HepG2 (cell line): ENCODE results near the gene ITGB5. TPM values are rescaled to one million over a fixed set of nuclear protein-coding genes. Genes with fewer than 3 reads are reported as not detected.

Experiments
- DNMT3B ChIP-seq: conservative IDR thresholded peaks from 2 replicates; pipeline ENCODE4 v1.6.1; 2016; ENCODE audit warnings: missing biosample characterization, control low read depth
- HOXA5 ChIP-seq: sonication (generic); formaldehyde crosslinking; IDR thresholded peaks from 2 replicates; pipeline ENCODE4 v1.4.0; 2020; ENCODE audit warnings: missing genetic modification reagents
- MIER2 ChIP-seq: IDR thresholded peaks from 2 replicates; pipeline ENCODE4 v1.6.1; 2016; ENCODE audit warnings: missing biosample characterization, missing genetic modification reagents
- SP4 ChIP-seq: sonication (generic); formaldehyde crosslinking; IDR thresholded peaks from 2 replicates; pipeline ENCODE4 v1.8.1; 2023; ENCODE audit warnings: mild to moderate bottlenecking, missing genetic modification reagents
- ZNF143 ChIP-seq: sonication (generic); formaldehyde crosslinking; IDR thresholded peaks from 2 replicates; pipeline ENCODE4 v1.4.0; 2020; ENCODE audit warnings: missing genetic modification reagents
- ZNF776 ChIP-seq: sonication (generic); formaldehyde crosslinking; IDR thresholded peaks from 2 replicates; pipeline ENCODE4 v1.4.0; 2020; ENCODE audit warnings: mild to moderate bottlenecking, missing genetic modification reagents
- polyA plus RNA-seq, 8 experiments: library from polyadenylated mRNA; depleted of rRNA in 3 of 8; stranded (reverse) in 7 of 8; unstranded in 1 of 8; fragments of >200 nt; fragmentation: Illumina TruSeq in 4 of 8; extraction: Trizol in 4 of 8; gene quantifications; 2 replicates each; pipeline versions ENCODE4 v1.2.1 to v1.2.3, GENCODE V29; 2011 to 2016; ENCODE audit warnings: low read depth in 4 of 8, missing spikeins in 1 of 8, mixed read lengths in 1 of 8; ENCODE audit not compliant: insufficient read depth in 1 of 8
- total RNA-seq, 5 experiments: library from RNA; depleted of rRNA; stranded (reverse); fragments of >200 nt; fragmentation: Illumina TruSeq; extraction: Trizol; gene quantifications; 2 replicates each; pipeline ENCODE4 v1.2.3, GENCODE V29; 2016; ENCODE audit warnings: low read depth in 1 of 5
- TF ChIP-seq, protein P1 (sequence below): sonication (generic); formaldehyde crosslinking; IDR thresholded peaks from 2 replicates; pipeline ENCODE4 v1.4.0; 2020; ENCODE audit warnings: missing genetic modification reagents, mild to moderate bottlenecking, borderline replicate concordance
- TF ChIP-seq, protein P2 (sequence below): sonication (generic); formaldehyde crosslinking; IDR thresholded peaks from 2 replicates; pipeline ENCODE4 v1.4.0; 2020; ENCODE audit warnings: mild to moderate bottlenecking, missing genetic modification reagents
- TF ChIP-seq, protein P3 (sequence below): sonication (generic); formaldehyde crosslinking; IDR thresholded peaks from 2 replicates; pipeline ENCODE4 v1.8.1; 2023; ENCODE audit warnings: mild to moderate bottlenecking, inconsistent platforms, moderate library complexity, missing genetic modification reagents, borderline replicate concordance

Gene ITGB5
- total and polyA plus RNA-seq, 2 of the 13 experiments (the other 11 are each of a cell fraction or from before 2014, with no cell fraction given) = 74.1 to 343 TPM

DNA sequence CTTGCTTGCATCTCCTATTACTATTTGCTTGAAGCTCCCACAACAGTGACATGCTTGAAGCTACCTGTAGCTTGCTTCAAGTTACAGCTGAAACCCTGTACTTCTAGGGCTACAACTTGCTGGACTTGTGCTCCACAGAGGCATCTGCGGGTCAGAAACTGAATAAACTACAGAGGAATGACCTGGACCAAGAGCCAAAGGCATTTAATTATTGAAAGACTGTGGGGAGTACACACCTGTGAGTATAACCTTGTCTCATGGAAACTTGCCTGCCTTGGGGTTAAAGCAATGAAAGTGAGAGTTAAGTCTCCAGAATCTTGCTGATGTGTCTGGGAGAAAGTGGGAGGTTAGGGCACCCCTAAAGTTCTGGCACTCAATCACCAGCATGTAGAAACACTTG, 87.1 kb downstream of the ITGB5 start (continued):
- TF ChIP-seq, protein P1, sequence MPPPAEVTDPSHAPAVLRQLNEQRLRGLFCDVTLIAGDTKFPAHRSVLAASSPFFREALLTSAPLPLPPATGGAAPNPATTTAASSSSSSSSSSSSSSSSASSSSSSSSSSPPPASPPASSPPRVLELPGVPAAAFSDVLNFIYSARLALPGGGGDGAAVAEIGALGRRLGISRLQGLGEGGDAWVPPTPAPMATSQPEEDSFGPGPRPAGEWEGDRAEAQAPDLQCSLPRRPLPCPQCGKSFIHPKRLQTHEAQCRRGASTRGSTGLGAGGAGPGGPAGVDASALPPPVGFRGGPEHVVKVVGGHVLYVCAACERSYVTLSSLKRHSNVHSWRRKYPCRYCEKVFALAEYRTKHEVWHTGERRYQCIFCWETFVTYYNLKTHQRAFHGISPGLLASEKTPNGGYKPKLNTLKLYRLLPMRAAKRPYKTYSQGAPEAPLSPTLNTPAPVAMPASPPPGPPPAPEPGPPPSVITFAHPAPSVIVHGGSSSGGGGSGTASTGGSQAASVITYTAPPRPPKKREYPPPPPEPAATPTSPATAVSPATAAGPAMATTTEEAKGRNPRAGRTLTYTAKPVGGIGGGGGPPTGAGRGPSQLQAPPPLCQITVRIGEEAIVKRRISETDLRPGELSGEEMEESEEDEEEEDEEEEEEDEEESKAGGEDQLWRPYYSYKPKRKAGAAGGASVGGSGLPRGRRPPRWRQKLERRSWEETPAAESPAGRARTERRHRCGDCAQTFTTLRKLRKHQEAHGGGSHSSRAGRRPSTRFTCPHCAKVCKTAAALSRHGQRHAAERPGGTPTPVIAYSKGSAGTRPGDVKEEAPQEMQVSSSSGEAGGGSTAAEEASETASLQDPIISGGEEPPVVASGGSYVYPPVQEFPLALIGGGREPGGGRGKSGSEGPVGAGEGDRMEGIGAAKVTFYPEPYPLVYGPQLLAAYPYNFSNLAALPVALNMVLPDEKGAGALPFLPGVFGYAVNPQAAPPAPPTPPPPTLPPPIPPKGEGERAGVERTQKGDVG (CRISPR knock-in tag) = no peak
- TF ChIP-seq SP4 (no peak), HOXA5 (CRISPR knock-in tag) (no peak), DNMT3B (CRISPR knock-in tag) (no peak), ZNF143 (CRISPR knock-in tag) (no peak), MIER2 (CRISPR knock-in tag) (no peak), ZNF776 (CRISPR knock-in tag) (no peak)
- TF ChIP-seq, protein P2, sequence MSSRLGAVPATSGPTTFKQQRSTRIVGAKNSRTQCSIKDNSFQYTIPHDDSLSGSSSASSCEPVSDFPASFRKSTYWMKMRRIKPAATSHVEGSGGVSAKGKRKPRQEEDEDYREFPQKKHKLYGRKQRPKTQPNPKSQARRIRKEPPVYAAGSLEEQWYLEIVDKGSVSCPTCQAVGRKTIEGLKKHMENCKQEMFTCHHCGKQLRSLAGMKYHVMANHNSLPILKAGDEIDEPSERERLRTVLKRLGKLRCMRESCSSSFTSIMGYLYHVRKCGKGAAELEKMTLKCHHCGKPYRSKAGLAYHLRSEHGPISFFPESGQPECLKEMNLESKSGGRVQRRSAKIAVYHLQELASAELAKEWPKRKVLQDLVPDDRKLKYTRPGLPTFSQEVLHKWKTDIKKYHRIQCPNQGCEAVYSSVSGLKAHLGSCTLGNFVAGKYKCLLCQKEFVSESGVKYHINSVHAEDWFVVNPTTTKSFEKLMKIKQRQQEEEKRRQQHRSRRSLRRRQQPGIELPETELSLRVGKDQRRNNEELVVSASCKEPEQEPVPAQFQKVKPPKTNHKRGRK (CRISPR knock-in tag) = no peak
- TF ChIP-seq, protein P3, sequence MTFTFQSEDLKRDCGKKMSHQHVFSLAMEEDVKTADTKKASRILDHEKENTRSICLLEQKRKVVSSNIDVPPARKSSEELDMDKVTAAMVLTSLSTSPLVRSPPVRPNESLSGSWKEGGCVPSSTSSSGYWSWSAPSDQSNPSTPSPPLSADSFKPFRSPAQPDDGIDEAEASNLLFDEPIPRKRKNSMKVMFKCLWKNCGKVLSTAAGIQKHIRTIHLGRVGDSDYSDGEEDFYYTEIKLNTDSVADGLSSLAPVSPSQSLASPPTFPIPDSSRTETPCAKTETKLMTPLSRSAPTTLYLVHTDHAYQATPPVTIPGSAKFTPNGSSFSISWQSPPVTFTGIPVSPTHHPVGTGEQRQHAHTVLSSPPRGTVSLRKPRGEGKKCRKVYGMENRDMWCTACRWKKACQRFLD (CRISPR knock-in tag) = no peak
